Activated B cell treated with CpG ODN at 0.5 μM for 24 hours (primary cell): ENCODE measurements around the gene P2RX4. TPM values are rescaled to one million over a fixed set of nuclear protein-coding genes. Genes with fewer than 3 reads are reported as not detected.
A peak's percentile ranks its signal among the peaks of the same experiment; 100 is the strongest.

ENCODE experiments used
- ATAC-seq: fragments of 200-7000 bp; cut with Tn5 transposase; one replicate; pipeline ENCODE4 v1.10.0; 2021; ENCODE audit warnings: low read depth, mild to moderate bottlenecking, moderate library complexity
- CTCF ChIA-PET: fragments of 350-600 bp; sonication (Branson Sonifier 250); formaldehyde crosslinking; loops from one replicate; lab custom pipeline; 2021; ENCODE audit warnings: antibody characterized with exemption; lab: Charles Lee
- POLR2A ChIA-PET: fragments of 350-600 bp; sonication (Branson Sonifier 250); formaldehyde crosslinking; loops from one replicate; lab custom pipeline; 2021; ENCODE audit warnings: antibody characterized with exemption; lab: Charles Lee
- DNase-seq: peaks from one replicate; pipeline ENCODE4 v3.0.0; 2022
- H3K27ac Mint-ChIP-seq: one replicate; pipeline ENCODE4 v1.8.0; 2020; ENCODE audit warnings: mixed read lengths
- H3K27me3 Mint-ChIP-seq: one replicate; pipeline ENCODE4 v1.8.0; 2021; ENCODE audit warnings: mixed read lengths
- H3K36me3 Mint-ChIP-seq: one replicate; pipeline ENCODE4 v1.8.0; 2021; ENCODE audit warnings: low read depth, mixed read lengths
- H3K4me1 Mint-ChIP-seq: one replicate; pipeline ENCODE4 v1.8.0; 2021; ENCODE audit warnings: mixed read lengths
- H3K4me3 Mint-ChIP-seq: one replicate; pipeline ENCODE4 v1.8.0; 2020; ENCODE audit warnings: mild to moderate bottlenecking, mixed read lengths
- H3K9me3 Mint-ChIP-seq: one replicate; pipeline ENCODE4 v1.8.0; 2020; ENCODE audit warnings: mixed read lengths
- intact Hi-C: fragments of 100-400 bp; cut with micrococcal nuclease; formaldehyde crosslinking; loops from one replicate; pipeline ENCODE4 v1.15.1; 2024
- total RNA-seq: library from RNA; stranded (reverse); gene quantifications from 2 replicates; pipeline ENCODE4 v1.2.3, GENCODE V29; 2022
- TF ChIP-seq, protein P1 (sequence below): fragments of 200-600 bp; IDR thresholded peaks from one replicate; pipeline ENCODE4 v1.8.0; 2022; ENCODE audit warnings: antibody characterized with exemption, mild to moderate bottlenecking

The P2RX4 gene
- total RNA-seq, 1 donor from 2014 or later, result 17.0 TPM

DNA sequence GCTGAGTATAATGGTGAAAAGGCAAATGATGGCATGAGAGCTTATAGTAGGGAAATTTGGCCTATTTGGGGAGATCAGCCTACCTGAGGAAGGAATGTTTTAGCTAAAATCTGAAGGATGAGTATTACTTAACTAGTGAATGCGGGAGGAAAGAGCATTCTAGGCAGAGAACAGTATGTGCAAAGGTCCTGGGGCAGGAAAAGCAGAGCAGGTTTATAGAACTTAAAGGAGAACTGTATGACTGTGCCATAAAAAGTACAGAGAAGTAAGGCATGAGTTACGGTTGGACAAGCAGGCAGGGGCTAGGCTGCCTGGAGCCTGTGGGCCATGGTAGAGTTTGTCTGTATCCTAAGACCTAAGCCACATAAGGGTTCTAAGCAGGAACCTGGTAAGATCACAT is 21.7 kb upstream of the P2RX4 start:
- POLR2A ChIA-PET, result interaction anchor here (0.6 kb wide), 2 partner anchors 9 to 100 kb away, joined by 6 read pairs; no protein-coding TSS in a partner anchor
- Mint-ChIP-seq H3K9me3 (no peaks in the 10 kb centered on the region), H3K4me3 (no peak overlapping the region), H3K4me1 (peaks cover 24% of the 10 kb centered on the region), H3K36me3 (no peaks in the 10 kb centered on the region), H3K27me3 (no peaks in the 10 kb centered on the region), H3K27ac (no peak overlapping the region)
- ATAC-seq (no peak), DNase-seq (no peak)
- CTCF ChIA-PET, result no interaction called here
- TF ChIP-seq, protein P1, sequence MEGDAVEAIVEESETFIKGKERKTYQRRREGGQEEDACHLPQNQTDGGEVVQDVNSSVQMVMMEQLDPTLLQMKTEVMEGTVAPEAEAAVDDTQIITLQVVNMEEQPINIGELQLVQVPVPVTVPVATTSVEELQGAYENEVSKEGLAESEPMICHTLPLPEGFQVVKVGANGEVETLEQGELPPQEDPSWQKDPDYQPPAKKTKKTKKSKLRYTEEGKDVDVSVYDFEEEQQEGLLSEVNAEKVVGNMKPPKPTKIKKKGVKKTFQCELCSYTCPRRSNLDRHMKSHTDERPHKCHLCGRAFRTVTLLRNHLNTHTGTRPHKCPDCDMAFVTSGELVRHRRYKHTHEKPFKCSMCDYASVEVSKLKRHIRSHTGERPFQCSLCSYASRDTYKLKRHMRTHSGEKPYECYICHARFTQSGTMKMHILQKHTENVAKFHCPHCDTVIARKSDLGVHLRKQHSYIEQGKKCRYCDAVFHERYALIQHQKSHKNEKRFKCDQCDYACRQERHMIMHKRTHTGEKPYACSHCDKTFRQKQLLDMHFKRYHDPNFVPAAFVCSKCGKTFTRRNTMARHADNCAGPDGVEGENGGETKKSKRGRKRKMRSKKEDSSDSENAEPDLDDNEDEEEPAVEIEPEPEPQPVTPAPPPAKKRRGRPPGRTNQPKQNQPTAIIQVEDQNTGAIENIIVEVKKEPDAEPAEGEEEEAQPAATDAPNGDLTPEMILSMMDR, result no peak
- intact Hi-C loops, result no loop called here

DNA sequence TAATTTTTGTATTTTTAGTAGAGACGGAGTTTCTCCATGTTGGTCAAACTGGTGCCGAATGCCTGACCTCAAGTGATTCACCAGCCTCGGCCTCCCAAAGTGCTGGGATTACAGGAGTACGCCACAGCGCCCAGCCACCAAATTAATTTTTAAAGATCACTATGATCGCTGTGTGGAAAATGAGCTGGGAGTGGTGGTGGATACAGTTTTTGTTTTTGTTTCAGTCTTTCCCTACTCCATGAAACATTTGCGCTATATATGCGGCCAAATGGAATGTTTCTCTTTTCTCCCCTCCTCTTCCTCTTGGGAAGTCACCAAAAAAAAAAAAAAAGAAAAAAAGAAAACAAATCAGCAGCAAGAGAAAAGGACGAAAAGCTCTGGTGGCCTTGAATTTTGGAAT is 20.8 kb upstream of the P2RX4 start:
- Mint-ChIP-seq H3K36me3 (no peaks in the 10 kb centered on the region), H3K4me3 (no peak overlapping the region), H3K27ac (no peak overlapping the region), H3K9me3 (no peaks in the 10 kb centered on the region), H3K27me3 (no peaks in the 10 kb centered on the region), H3K4me1 (peaks cover 24% of the 10 kb centered on the region)
- ChIA-PET CTCF (no interaction called here), POLR2A (no interaction called here)
- intact Hi-C loops, result no loop called here
- TF ChIP-seq, protein P1, result no peak
- no peak for DNase-seq
- ATAC-seq, result no peak

DNA sequence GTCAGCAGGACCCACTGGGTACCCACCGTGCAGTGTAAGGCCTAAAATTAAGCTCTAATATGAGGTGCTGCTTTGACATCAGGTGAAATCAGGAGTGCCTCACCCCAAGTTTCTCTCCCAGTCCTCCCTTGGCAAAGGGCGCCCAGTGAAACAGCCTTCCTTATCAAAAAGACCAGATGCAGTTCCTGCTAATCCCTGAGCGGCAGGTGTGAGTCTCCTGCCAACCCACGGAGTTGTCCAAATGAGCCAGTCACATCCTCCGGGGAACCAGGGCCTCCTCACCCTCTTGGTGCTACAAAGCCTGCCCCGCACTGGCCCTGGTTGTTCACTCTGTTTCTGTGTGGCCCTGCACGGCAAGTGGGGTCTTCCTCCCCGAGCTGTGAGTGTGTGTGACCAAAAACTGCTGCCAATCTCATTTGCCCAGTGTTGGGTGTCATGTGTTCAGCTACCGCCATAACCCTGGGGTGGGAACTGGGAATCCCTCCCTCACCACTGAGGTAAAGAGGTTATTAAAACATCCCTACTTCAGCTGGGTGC is 20.2 kb upstream of the P2RX4 start:
- Mint-ChIP-seq H3K4me3 (no peak overlapping the region), H3K4me1 (peaks cover 22% of the 10 kb centered on the region), H3K27me3 (no peaks in the 10 kb centered on the region), H3K27ac (no peak overlapping the region), H3K9me3 (no peaks in the 10 kb centered on the region), H3K36me3 (no peaks in the 10 kb centered on the region)
- ChIA-PET CTCF (no interaction called here), POLR2A (interaction anchor here (0.7 kb wide), 1 partner anchor 162 kb away, joined by 4 read pairs; the partner anchor contains the start of gene ANAPC5)
- DNase-seq (no peak), ATAC-seq (no peak)
- TF ChIP-seq, protein P1, result no peak
- intact Hi-C loops, result no loop called here

DNA sequence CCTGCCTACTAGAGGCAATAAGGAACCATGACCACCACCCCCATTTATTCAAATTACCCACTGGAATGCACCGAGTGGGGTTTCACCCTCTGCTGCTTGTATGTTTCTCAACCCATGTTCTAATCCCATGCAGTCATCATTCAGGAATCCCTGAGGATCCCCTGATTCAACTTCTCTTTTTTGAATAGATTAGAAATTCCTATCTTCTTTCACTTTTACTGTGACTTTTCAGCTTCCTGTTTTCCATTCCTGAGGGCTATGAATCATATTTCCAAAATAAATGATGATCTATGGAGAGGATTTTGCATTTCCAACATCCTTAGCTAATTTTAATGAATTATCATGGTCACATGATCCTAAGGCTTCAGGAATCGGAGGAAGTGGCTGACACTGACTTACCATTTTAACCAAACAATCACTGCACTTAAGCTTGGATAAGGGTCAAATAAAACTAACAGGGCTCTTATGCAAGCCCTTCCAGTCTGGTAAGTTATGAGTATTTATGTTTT is 19.4 kb upstream of the P2RX4 start:
- TF ChIP-seq, protein P1, result no peak
- H3K27me3 Mint-ChIP-seq, result no peaks in the 10 kb centered on the region
- ChIA-PET CTCF (no interaction called here), POLR2A (interaction anchor here (0.6 to 1.1 kb wide), 3 partner anchors 78 to 218 kb away, joined by 3 to 4 read pairs (median 4); partner anchors contain the start of gene ANAPC5)
- H3K36me3 Mint-ChIP-seq, result no peaks in the 10 kb centered on the region
- DNase-seq (no peak), ATAC-seq (peak; percentile 68)
- H3K4me1 Mint-ChIP-seq, result peaks cover 14% of the 10 kb centered on the region
- intact Hi-C loops, result no loop called here
- no peak overlapping the region for H3K27ac Mint-ChIP-seq
- no peaks in the 10 kb centered on the region for H3K9me3 Mint-ChIP-seq
- H3K4me3 Mint-ChIP-seq, result no peak overlapping the region

DNA sequence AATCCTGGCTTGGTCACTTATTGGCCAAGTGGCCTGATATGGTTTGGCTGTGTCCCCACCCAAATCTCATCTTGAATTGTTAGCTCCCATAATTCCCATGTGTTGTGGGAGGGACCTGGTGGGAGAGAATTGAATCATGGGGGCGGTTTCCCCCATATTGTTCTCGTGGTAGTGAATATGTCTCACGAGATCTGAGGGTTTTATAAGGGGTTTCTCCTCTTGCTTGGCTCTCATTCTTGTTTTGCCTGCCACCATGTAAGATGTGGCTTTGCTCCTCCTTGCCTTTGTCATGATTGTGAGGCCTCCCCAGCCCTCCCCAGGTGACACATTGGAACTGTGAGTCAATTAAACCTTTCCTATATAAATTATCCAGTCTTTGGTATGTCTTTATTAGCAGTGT is 18.8 kb upstream of the P2RX4 start:
- H3K9me3 Mint-ChIP-seq, result no peaks in the 10 kb centered on the region
- no peak for DNase-seq
- peaks cover 10% of the 10 kb centered on the region for H3K4me1 Mint-ChIP-seq
- TF ChIP-seq, protein P1, result no peak
- no peaks in the 10 kb centered on the region for H3K36me3 Mint-ChIP-seq
- ATAC-seq, result no peak
- ChIA-PET CTCF (no interaction called here), POLR2A (interaction anchor here (0.6 to 1.1 kb wide), 2 partner anchors 79 to 219 kb away, joined by 3 to 4 read pairs; no protein-coding TSS in a partner anchor)
- no peaks in the 10 kb centered on the region for H3K27me3 Mint-ChIP-seq
- H3K4me3 Mint-ChIP-seq, result no peak overlapping the region
- H3K27ac Mint-ChIP-seq, result no peak overlapping the region
- intact Hi-C loops, result no loop called here
